GM12878 (cell line): ENCODE data around the gene GARIN5A. TPM values are rescaled to one million over a fixed set of nuclear protein-coding genes. Genes with fewer than 3 reads are reported as not detected.
A peak's percentile ranks its signal among the peaks of the same experiment; 100 is the strongest.

Source experiments
- ATAC-seq: fragments of 200-7000 bp; cut with Tn5 transposase; 3 replicates; pipeline ENCODE4 v1.9.1; 2020; ENCODE audit warnings: mild to moderate bottlenecking, moderate library complexity
- BruUV-seq: library from RNA; stranded (reverse); fragments of 400-500 nt; replicated peaks from 2 replicates; lab custom pipeline; 2021; lab: Mats Ljungman, UMichigan
- CTCF ChIA-PET: fragments of 300-600 bp; sonication (Branson Sonifier 250); formaldehyde crosslinking; extraction: SDS; loops from one replicate; lab custom pipeline; 2021; ENCODE audit warnings: inconsistent platforms; lab: Yijun Ruan, JAX
- POLR2A ChIA-PET: fragments of 350-600 bp; formaldehyde crosslinking; extraction: SDS; loops from one replicate; lab custom pipeline; 2021; ENCODE audit warnings: inconsistent platforms; lab: Charles Lee
- RAD21 ChIA-PET: fragments of 300-600 bp; sonication (Branson Sonifier 250); formaldehyde crosslinking; loops from one replicate; lab custom pipeline; 2023; ENCODE audit warnings: antibody characterized with exemption; ENCODE audit not compliant: unreplicated experiment; lab: Charles Lee
- SMC1A ChIA-PET: fragments of 300-600 bp; sonication (Branson Sonifier 250); formaldehyde crosslinking; loops from one replicate; lab custom pipeline; 2023; ENCODE audit not compliant: unreplicated experiment, uncharacterized antibody; lab: Charles Lee
- DNase-seq: peaks from one replicate; pipeline ENCODE4 v3.0.0-alpha.2; 2011; ENCODE audit warnings: low read depth, low spot score
- FAIRE-seq: peaks from 3 replicates; lab custom pipeline; 2011; peaks lifted over from hg19 to GRCh38; lab: Jason Lieb, UNC
- H2AFZ ChIP-seq: 2 replicates; pipeline ENCODE4 v1.6.0; 2011; ENCODE audit warnings: low read depth, low read length, control low read depth; ENCODE audit not compliant: control insufficient read depth
- H3K27ac ChIP-seq: 2 replicates; pipeline ENCODE4 v1.5.1; 2011; ENCODE audit warnings: control low read depth; ENCODE audit not compliant: control insufficient read depth, insufficient read depth
- H3K27me3 ChIP-seq, 2 experiments: replicated peaks in 1 of 2; 2 replicates each; pipeline versions ENCODE4 v1.6.0 to v1.6.1; 2011; ENCODE audit warnings: low read length in 1 of 2; ENCODE audit not compliant: control insufficient read depth in 2 of 2, insufficient read depth in 2 of 2
- H3K36me3 ChIP-seq, 2 experiments: 2 replicates each; pipeline ENCODE4 v1.5.1; 2011; ENCODE audit warnings: low read length in 1 of 2; ENCODE audit not compliant: control insufficient read depth in 2 of 2, insufficient read depth in 2 of 2
- H3K4me1 ChIP-seq: 2 replicates; pipeline ENCODE4 v1.6.1; 2011; ENCODE audit warnings: mild to moderate bottlenecking, low read length, moderate library complexity, mixed read lengths; ENCODE audit not compliant: control insufficient read depth, insufficient read depth
- H3K4me2 ChIP-seq: 2 replicates; pipeline ENCODE4 v1.6.0; 2011; ENCODE audit warnings: control low read depth; ENCODE audit not compliant: control insufficient read depth, insufficient read depth
- H3K4me3 ChIP-seq: fragments of 200-600 bp; sonication (generic); 2 replicates; pipeline ENCODE4 v1.5.1; 2016
- H3K79me2 ChIP-seq: 2 replicates; pipeline ENCODE4 v1.6.0; 2011; ENCODE audit warnings: low read length; ENCODE audit not compliant: control insufficient read depth, insufficient read depth
- H3K9ac ChIP-seq: 2 replicates; pipeline ENCODE4 v1.8.0; 2011; ENCODE audit warnings: low read length, control low read depth, mixed read lengths; ENCODE audit not compliant: control insufficient read depth, insufficient read depth
- H3K9me3 ChIP-seq: replicated peaks from 3 replicates; pipeline ENCODE4 v1.5.1; 2011; ENCODE audit warnings: mild to moderate bottlenecking, low read length; ENCODE audit not compliant: control insufficient read depth, insufficient read depth
- H4K20me1 ChIP-seq: 2 replicates; pipeline ENCODE4 v1.6.0; 2011; ENCODE audit not compliant: control insufficient read depth, insufficient read depth
- ELK1 ChIP-seq: IDR thresholded peaks from 2 replicates; pipeline ENCODE4 v1.6.1; 2012; ENCODE audit warnings: low read depth, low read length, improper control_type of control experiment
- EP300 ChIP-seq, 2 experiments: fragments of 150-350 bp in 1 of 2; IDR thresholded peaks; 2 replicates each; pipeline ENCODE4 v1.6.1; 2011 to 2012; ENCODE audit warnings: low read depth in 2 of 2, low read length in 2 of 2, borderline replicate concordance in 1 of 2, improper control_type of control experiment in 1 of 2, inconsistent platforms in 1 of 2; ENCODE audit not compliant: control insufficient read depth in 1 of 2
- ETV6 ChIP-seq, 2 experiments: fragments of 450-650 bp in 1 of 2; IDR thresholded peaks in 1 of 2; conservative IDR thresholded peaks in 1 of 2; 2 replicates each; pipeline ENCODE4 v1.6.1; 2014; ENCODE audit warnings: antibody characterized with exemption in 1 of 2, borderline replicate concordance in 1 of 2, low read depth in 1 of 2, mild to moderate bottlenecking in 1 of 2, moderate library complexity in 1 of 2
- HDGF ChIP-seq: fragments of 450-650 bp; IDR thresholded peaks from 2 replicates; pipeline ENCODE4 v1.6.1; 2016; ENCODE audit warnings: antibody characterized with exemption
- MEF2A ChIP-seq: IDR thresholded peaks from 2 replicates; pipeline ENCODE4 v1.6.1; 2011; ENCODE audit warnings: low read depth, mild to moderate bottlenecking, low read length, moderate library complexity; ENCODE audit not compliant: insufficient read depth
- PAX5 ChIP-seq: IDR thresholded peaks from 2 replicates; pipeline ENCODE4 v1.6.1; 2011; ENCODE audit warnings: low read depth, low read length, borderline replicate concordance
- REST ChIP-seq: IDR thresholded peaks from 2 replicates; pipeline ENCODE4 v1.6.1; 2012; ENCODE audit warnings: mild to moderate bottlenecking, low read depth, low read length
- TARDBP ChIP-seq: IDR thresholded peaks from 2 replicates; pipeline ENCODE4 v1.6.1; 2016; ENCODE audit warnings: borderline replicate concordance
- WGBS: methylation state at CpG from one replicate; pipeline ENCODE4 v1.1.6; 2016; ENCODE audit warnings: low lambda C conversion rate; ENCODE audit not compliant: insufficient replicate concordance, insufficient coverage; ENCODE audit errors: missing lambda C conversion rate; 5-methylcytosine and 5-hydroxymethylcytosine counted together
- in situ Hi-C: fragments of 300-500 bp; cut with MboI; formaldehyde crosslinking; loops from 9 replicates; pipeline ENCODE4 v1.14.3; 2018; ENCODE audit warnings: mixed read lengths
- intact Hi-C: fragments of 100-400 bp; cut with micrococcal nuclease; formaldehyde crosslinking; loops from one replicate; pipeline ENCODE4 v1.14.2; 2022; ENCODE audit not compliant: unreplicated experiment
- polyA plus RNA-seq, 11 experiments: library from polyadenylated mRNA; depleted of rRNA in 4 of 11; unstranded in 6 of 11; stranded (reverse) in 5 of 11; fragments of >200 nt; fragmentation: Nextera tagmentation in 4 of 11; fragmentation: Illumina TruSeq in 1 of 11; extraction: Ambion mirVana in 4 of 11; extraction: Trizol in 1 of 11; gene quantifications; 1 replicate in 1 of 11; 2 replicates in 10 of 11; pipeline versions ENCODE4 v1.2.1 to v1.2.3, GENCODE V29; 2011 to 2016; ENCODE audit warnings: inconsistent platforms in 2 of 11, missing spikeins in 2 of 11, low read depth in 1 of 11
- total RNA-seq, 4 experiments: library from RNA; depleted of rRNA in 3 of 4; stranded (reverse); fragments of >200 nt in 3 of 4; fragmentation: Illumina TruSeq in 1 of 4; extraction: Trizol in 1 of 4; gene quantifications; 2 replicates each; pipeline versions ENCODE4 v1.2.1 to v1.2.3, GENCODE V29; 2013 to 2021

GARIN5A gene
- total and polyA plus RNA-seq, 10 of the 15 experiments (the other 5 are each of a cell fraction or from before 2014, with no cell fraction given), result 0.18 to 1.2 (median 0.24) TPM; not detected in 6

- intact Hi-C loops (no loop called here), in situ Hi-C loops (no loop called here)
- no peak overlapping the region for H3K4me3 ChIP-seq
- TF ChIP-seq EP300 (IDR thresholded peaks at IDR 0.05; ENCODE audit: borderline replicate concordance in 1 of 2, control insufficient read depth in 1 of 2, low read depth in 2 of 2, low read length in 2 of 2) (no peak), ELK1 (no peak)
- H2AFZ ChIP-seq, result no peak overlapping the region
- ATAC-seq, result no peak
- no peaks in the 10 kb centered on the region for H3K79me2 ChIP-seq
- BruUV-seq, result no TSS peak
- no peaks in the 10 kb centered on the region for H3K9me3 ChIP-seq
- H4K20me1 ChIP-seq, result no peaks in the 10 kb centered on the region
- CTCF ChIA-PET, result no interaction called here
- H3K4me2 ChIP-seq, result no peak overlapping the region
- POLR2A ChIA-PET, result interaction anchor here (0.6 kb wide), 1 partner anchor 103 kb away, joined by 4 read pairs; no protein-coding TSS in a partner anchor
- no peak overlapping the region for H3K9ac ChIP-seq
- no peak overlapping the region for H3K27ac ChIP-seq
- 78% methylated on average over 17 of the region's 17 CpGs for WGBS
- no peak for FAIRE-seq
- DNase-seq, result no peak
- RAD21 ChIA-PET, result no interaction called here
- H3K27me3 ChIP-seq, result peaks cover 0 to 4% of the 10 kb centered on the region in 2 experiments; a peak in 1 of 4 replicates
- H3K4me1 ChIP-seq, result peaks cover 32% of the 10 kb centered on the region
- SMC1A ChIA-PET, result no interaction called here
- H3K36me3 ChIP-seq, result no peaks in the 10 kb centered on the region
Measured at GRCh38 chr19:50435221-50435620, 41.4 kb downstream of the GARIN5A start.

GRCh38 chr19:50434525-50434924 is 42.1 kb downstream of the GARIN5A start:
- H3K27ac ChIP-seq, result no peak overlapping the region
- CTCF ChIA-PET, result no interaction called here
- TF ChIP-seq TARDBP (no peak), REST (no peak), PAX5 (peak; percentile 44; the same call in 1 of the 2 replicates), ETV6 (conservative IDR thresholded peaks at IDR 0.05 in 1 of 2, IDR thresholded peaks at IDR 0.05 in 1 of 2; ENCODE audit: borderline replicate concordance in 1 of 2, low read depth in 1 of 2) (no peak), HDGF (no peak), MEF2A (0 out of 2 replicates have a peak, but pooled peaks have one; percentile 14)

More at GRCh38 chr19:50434525-50434924, 42.1 kb downstream of the GARIN5A start:
- FAIRE-seq (no peak), DNase-seq (no peak), ATAC-seq (no peak)
- SMC1A ChIA-PET, result no interaction called here
- in situ Hi-C loops (no loop called here), intact Hi-C loops (loop anchor here (5.0 kb wide), 1 partner anchor 87 kb away; no protein-coding TSS in a partner anchor)
- 2% methylated on average over 12 of the region's 12 CpGs for WGBS
- Histone ChIP-seq H3K36me3 (no peaks in the 10 kb centered on the region), H3K9me3 (no peaks in the 10 kb centered on the region), H4K20me1 (no peaks in the 10 kb centered on the region), H3K27me3 (peaks cover 0 to 4% of the 10 kb centered on the region in 2 experiments; a peak in 1 of 4 replicates), H3K4me2 (peak overlapping the region; percentile 71), H3K9ac (no peak overlapping the region), H3K4me1 (peaks cover 38% of the 10 kb centered on the region), H2AFZ (no peak overlapping the region), H3K4me3 (no peak overlapping the region), H3K79me2 (no peaks in the 10 kb centered on the region)
- POLR2A ChIA-PET, result interaction anchor here (0.6 to 1.6 kb wide), 4 partner anchors 17 to 104 kb away, joined by 3 to 4 read pairs (median 3); no protein-coding TSS in a partner anchor
- BruUV-seq, result no TSS peak
- RAD21 ChIA-PET, result no interaction called here
